ENCODE results near the gene DBET. TPM values are rescaled to one million over a fixed set of nuclear protein-coding genes. Genes with fewer than 3 reads are reported as not detected.
"Not testable (repeated sequence)": the region's sequence is repeated elsewhere in the genome, so short reads cannot be mapped to it uniquely, and the experiment has no call there.

The DBET gene
- total RNA-seq, 3 donors from 2014 or later = 0.08 TPM; not detected in 2

DNA sequence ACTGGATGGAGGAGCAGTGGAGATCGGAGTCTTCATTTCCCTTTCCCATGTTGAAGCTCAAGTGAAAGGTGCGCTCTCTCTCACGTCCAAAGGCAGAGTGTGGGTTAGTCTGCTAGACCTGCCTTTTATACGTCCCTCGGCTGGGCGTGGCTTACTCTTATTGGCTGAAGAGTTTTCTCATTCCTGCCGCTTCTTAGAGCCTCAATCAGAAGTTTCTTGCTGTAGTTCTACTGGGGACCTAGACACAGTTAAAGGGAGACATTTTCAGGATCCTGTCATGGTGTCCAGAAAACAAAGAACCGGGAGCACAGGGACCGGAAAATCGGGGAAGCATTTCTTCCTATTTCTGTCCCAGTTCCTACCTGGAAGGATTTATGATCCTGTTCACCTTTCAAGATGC, 37.1 kb upstream of the DBET start, which contains the start of gene FRG2:
Gene FRG2, minus strand, starts transcription at position 101 of the 400 bp plus-strand sequence. Its CDS starts 52 bp downstream, at position 49.
- not testable (repeated sequence) for H3K36me3 Mint-ChIP-seq (ENCODE audit: insufficient read depth); ATAC-seq; DNase-seq

DNA sequence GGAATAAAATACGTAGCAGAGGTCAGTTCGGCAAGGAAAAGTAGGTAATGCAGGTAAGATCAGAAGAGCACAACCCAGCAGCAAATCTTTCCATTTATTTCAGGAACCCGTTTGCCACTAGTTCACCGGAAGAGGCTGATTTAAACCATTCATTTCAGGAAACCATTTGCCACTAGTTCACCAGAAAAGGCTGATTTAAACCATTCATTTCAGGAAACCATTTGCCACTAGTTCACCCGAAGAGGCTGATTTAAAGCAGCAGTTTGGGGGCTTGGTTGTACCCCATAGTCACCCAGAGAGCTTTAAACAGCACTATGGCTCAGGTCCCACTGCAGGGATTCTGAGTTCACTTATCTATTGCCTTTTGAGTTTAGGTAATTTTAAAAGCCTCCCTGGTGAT, 33.0 kb upstream of the DBET start:
- H3K4me1 Mint-ChIP-seq (ENCODE audit: low read depth); H3K4me3 Mint-ChIP-seq; H3K36me3 Mint-ChIP-seq (ENCODE audit: insufficient read depth); H3K9me3 Mint-ChIP-seq; ATAC-seq; DNase-seq: not testable (repeated sequence)
- peaks cover 15% of the 10 kb centered on the region for H3K27me3 Mint-ChIP-seq (ENCODE audit: low read depth)

More for the DNA sequence above, 37.1 kb upstream of the DBET start, which contains the start of gene FRG2:
- not testable (repeated sequence) for H3K9me3 Mint-ChIP-seq; H3K4me3 Mint-ChIP-seq; H3K27me3 Mint-ChIP-seq (ENCODE audit: low read depth); H3K4me1 Mint-ChIP-seq (ENCODE audit: low read depth)

DNA sequence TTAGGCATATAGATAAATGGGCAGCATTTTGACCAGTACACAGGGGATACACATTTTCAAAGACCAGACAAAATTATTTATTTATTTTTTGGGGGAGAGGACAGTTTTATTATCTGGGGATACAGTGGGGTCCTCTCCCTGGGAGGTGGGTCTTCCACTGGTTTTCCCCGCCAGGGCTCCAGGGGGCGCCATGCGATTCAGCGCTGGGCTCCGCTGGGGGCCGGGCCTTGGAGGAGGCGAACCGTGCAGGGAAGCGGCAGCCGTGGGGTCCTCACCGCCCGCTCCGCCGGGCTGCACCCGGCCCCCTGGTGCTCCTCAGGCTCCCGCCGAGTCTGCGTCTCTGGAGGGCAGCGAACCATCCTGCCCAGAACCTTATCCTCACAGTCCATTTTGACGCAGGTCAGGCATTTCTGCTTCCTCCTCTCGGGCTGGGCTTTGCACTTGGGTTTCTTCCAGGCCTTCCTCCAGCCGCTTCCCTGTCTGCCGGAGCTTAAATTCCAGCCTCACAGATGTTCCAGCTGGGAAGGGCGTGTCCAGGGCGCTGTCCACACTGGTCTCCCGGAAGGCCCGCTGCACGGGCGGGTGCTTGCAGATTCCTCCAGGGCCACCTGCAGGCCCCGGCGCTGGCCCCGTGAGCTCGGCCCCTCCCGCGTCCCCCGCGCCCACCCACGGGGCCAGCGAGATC, 26.5 kb upstream of the DBET start:
- H3K4me1 Mint-ChIP-seq (ENCODE audit: low read depth); H3K9me3 Mint-ChIP-seq; H3K4me3 Mint-ChIP-seq; DNase-seq; H3K36me3 Mint-ChIP-seq (ENCODE audit: insufficient read depth): not testable (repeated sequence)
- ATAC-seq = peak; percentile 58 to 77
- H3K27me3 Mint-ChIP-seq (ENCODE audit: low read depth) = peaks cover 24% of the 10 kb centered on the region

DNA sequence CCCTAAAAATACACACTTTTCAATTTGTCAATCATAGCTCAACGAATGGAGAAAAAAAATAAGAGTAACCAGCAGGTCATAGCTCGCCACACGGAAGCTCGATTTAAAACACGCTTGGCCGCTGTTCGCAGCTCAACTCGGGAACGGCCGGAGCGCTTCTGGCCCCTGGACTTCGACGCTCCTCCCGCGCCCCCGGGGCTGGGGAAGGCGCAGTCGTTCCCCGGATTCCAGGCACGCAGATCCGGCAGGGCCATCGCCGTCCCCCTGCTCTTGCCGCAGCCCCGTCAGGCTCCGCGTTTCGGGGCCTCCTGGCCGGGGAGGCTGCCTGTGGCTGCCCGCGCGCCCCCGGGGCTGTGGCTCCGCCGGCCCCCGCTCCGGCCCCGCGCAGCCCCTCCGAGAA, 23.4 kb upstream of the DBET start:
- H3K9me3 Mint-ChIP-seq; H3K4me1 Mint-ChIP-seq (ENCODE audit: low read depth); DNase-seq; ATAC-seq; H3K36me3 Mint-ChIP-seq (ENCODE audit: insufficient read depth); H3K4me3 Mint-ChIP-seq: not testable (repeated sequence)
- H3K27me3 Mint-ChIP-seq (ENCODE audit: low read depth) = peaks cover 13% of the 10 kb centered on the region

DNA sequence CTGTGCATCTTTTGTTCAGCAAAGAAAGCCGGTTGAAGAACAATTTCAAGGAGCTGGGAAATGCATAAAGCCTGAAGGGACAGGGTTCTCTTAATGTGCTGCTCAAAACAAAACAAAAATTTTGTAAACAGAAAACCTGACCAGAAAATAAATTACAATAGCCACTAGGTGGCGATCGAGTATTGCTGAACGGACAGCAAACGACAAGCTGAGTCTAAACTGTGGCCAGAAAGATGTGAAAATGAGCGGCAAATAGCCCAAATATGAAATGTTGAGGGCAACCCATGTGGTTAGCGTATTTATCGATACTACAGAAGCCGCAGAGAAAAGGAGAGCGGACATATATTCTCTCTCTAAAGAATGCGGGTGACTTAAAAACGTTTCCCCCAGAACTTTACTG, 16.7 kb upstream of the DBET start:
- not testable (repeated sequence) for H3K27me3 Mint-ChIP-seq (ENCODE audit: low read depth); H3K36me3 Mint-ChIP-seq (ENCODE audit: insufficient read depth); H3K4me3 Mint-ChIP-seq; H3K4me1 Mint-ChIP-seq (ENCODE audit: low read depth); DNase-seq; H3K9me3 Mint-ChIP-seq; ATAC-seq

DNA sequence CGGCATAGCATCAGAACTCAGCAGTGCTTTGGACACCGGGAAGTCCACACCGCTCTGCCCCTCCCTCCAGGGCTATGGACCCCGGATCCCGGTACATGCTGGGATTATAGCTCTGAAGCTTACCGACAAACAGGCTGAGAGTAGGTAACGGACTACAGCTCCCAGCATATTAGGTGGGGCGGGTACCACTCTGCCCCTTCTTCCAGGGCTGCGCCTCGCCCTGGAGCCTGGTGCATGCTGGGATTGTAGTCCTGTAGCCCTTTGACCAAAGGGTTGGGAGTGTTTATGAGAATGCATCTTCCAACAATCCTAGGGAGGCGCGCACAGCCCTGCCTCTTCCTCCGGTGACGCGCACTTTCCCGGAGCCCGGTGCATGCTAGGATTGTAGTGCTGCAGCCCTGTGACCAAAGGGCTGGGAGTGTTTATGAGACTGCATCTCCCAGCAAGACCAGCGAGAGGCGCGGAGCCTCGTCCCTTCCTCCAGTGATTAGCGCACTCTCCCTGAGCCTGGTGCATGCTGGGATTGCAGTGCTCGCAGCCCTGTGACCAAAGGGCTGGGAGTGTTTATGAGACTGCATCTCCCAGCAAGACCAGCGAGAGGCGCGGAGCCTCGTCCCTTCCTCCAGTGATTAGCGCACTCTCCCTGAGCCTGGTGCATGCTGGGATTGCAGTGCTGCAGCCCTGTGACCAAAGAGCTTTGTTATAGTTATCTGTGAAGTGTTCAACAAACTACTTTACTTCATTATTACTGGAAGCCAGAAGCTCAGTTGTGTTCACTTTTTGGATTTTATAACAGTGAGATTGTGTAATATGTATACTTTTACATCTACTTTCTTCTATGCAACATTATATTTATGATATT, 14.7 kb upstream of the DBET start:
- DNase-seq; H3K9me3 Mint-ChIP-seq; H3K4me3 Mint-ChIP-seq; H3K27me3 Mint-ChIP-seq (ENCODE audit: low read depth); H3K36me3 Mint-ChIP-seq (ENCODE audit: insufficient read depth); ATAC-seq; H3K4me1 Mint-ChIP-seq (ENCODE audit: low read depth): not testable (repeated sequence)

DNA sequence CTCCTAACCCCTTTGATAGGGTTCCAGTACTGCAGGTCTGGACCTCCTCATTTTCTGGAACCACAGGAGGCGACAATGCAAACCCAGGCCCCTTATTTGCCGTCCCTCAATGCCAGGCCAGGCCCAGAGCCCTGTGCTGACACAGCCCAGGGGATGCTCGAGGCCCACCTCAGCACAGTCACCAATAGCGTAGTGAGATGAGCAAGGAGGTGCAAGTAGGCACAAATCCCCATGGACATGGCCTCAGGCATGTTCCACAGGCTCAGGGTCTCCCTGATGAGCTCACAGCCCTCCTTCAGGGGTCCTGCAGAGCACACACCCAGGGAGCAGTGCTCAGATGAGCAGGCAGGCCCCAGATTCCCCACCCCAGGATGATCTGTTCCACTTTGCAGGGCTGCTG, 5.3 kb upstream of the DBET start:
- not testable (repeated sequence) for H3K4me1 Mint-ChIP-seq (ENCODE audit: low read depth); H3K27me3 Mint-ChIP-seq (ENCODE audit: low read depth); DNase-seq; H3K9me3 Mint-ChIP-seq; H3K4me3 Mint-ChIP-seq; ATAC-seq; H3K36me3 Mint-ChIP-seq (ENCODE audit: insufficient read depth)

DNA sequence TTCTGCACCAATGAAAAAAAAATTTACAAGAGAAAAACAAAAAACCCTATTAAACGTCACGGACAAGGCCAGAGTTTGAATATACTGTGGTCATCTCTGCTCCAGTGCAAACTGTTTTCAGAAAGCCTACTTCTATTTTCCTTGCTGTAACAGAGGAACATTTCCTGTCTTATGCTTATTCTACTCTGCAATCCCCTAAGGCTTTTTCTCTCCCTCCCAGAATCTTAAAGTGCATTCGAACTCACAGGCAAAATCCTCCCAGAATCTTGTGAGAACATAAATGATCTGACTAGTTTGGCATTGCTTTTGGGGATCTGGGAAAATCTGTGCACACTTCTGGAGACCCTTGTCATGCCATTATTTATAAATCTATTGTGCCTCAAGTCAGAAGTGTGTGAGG, 503 bp downstream of the DBET start:
- not testable (repeated sequence) for H3K9me3 Mint-ChIP-seq; H3K36me3 Mint-ChIP-seq (ENCODE audit: insufficient read depth); H3K27me3 Mint-ChIP-seq (ENCODE audit: low read depth); ATAC-seq; H3K4me3 Mint-ChIP-seq; H3K4me1 Mint-ChIP-seq (ENCODE audit: low read depth); DNase-seq

DNA sequence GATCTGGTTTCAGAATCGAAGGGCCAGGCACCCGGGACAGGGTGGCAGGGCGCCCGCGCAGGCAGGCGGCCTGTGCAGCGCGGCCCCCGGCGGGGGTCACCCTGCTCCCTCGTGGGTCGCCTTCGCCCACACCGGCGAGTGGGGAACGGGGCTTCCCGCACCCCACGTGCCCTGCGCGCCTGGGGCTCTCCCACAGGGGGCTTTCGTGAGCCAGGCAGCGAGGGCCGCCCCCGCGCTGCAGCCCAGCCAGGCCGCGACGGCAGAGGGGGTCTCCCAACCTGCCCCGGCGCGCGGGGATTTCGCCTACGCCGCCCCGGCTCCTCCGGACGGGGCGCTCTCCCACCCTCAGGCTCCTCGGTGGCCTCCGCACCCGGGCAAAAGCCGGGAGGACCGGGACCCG, 4.0 kb downstream of the DBET start:
- not testable (repeated sequence) for H3K4me1 Mint-ChIP-seq (ENCODE audit: low read depth); DNase-seq; H3K9me3 Mint-ChIP-seq; H3K4me3 Mint-ChIP-seq; H3K36me3 Mint-ChIP-seq (ENCODE audit: insufficient read depth); ATAC-seq; H3K27me3 Mint-ChIP-seq (ENCODE audit: low read depth)

DNA sequence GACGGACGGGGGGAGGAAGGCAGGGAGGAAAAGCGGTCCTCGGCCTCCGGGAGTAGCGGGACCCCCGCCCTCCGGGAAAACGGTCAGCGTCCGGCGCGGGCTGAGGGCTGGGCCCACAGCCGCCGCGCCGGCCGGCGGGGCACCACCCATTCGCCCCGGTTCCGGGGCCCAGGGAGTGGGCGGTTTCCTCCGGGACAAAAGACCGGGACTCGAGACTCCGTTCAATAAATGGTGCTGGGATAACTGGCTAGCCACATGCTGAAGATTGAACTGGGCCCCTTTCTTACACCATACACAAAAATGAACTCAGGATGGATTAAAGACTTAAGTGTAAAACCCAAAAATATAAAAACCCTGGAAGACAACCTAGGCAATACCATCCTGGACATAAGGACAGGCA, 28.8 kb downstream of the DBET start:
- not testable (repeated sequence) for H3K36me3 Mint-ChIP-seq (ENCODE audit: insufficient read depth); DNase-seq; H3K4me3 Mint-ChIP-seq; H3K27me3 Mint-ChIP-seq (ENCODE audit: low read depth); H3K9me3 Mint-ChIP-seq; H3K4me1 Mint-ChIP-seq (ENCODE audit: low read depth); ATAC-seq

DNA sequence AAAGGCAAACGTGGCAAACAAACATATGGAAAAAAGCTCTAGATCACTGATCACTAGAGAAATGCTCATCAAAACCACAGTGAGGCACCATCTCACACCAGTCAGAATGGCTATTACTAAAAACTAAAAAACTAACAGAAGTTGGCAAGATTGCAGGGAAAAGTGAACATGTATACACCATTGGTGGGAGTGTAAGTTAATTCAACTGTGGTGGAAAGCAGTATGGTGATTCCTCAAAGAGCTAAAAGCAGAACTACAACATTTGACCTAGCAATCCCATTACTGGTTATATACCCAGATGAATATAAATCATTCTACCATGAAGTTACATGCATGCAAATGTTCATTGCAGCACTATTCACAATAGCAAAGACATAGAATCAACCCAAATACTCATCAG, 29.7 kb downstream of the DBET start:
- not testable (repeated sequence) for H3K27me3 Mint-ChIP-seq (ENCODE audit: low read depth); H3K4me3 Mint-ChIP-seq; H3K4me1 Mint-ChIP-seq (ENCODE audit: low read depth); H3K36me3 Mint-ChIP-seq (ENCODE audit: insufficient read depth); DNase-seq; ATAC-seq; H3K9me3 Mint-ChIP-seq

DNA sequence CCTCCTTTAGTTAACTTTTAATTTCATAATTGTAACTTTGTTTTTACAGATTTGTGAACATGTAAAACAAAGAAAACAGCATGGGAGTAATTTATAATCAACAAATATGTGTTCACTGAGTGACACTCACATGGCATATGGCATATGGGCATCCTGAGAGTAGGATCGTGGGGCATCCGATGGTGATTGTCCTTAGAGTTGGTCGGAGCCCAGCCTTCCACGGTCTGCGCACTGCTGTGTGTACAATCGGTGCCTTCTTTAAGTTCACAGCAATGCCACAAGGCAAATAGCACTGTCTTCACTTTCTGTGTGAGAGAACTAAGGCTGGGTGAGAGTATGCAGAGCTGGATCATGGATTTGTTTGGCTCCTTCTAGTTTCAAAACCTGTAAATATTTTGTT, 31.0 kb downstream of the DBET start:
- not testable (repeated sequence) for ATAC-seq; H3K36me3 Mint-ChIP-seq (ENCODE audit: insufficient read depth); H3K9me3 Mint-ChIP-seq; H3K27me3 Mint-ChIP-seq (ENCODE audit: low read depth); DNase-seq; H3K4me3 Mint-ChIP-seq; H3K4me1 Mint-ChIP-seq (ENCODE audit: low read depth)

DNA sequence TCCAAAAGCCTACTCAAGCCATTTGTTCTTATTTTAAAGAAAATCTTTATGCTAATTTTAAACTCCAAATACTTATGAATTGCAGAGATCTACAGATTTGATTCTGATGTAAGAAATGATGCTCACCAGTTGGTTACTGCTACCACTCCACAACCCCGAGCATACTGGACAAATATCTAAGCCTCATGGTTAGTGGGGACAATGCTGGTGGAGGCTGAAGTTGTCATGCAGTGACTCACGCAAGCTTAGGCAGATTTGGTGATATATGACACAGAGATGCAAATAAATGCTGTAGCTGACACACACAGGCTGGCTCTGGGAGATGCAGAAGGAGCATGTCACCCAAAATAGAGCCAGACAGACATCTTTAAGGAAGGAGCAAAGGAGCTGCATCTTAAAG, 35.3 kb downstream of the DBET start:
- H3K36me3 Mint-ChIP-seq (ENCODE audit: insufficient read depth); H3K4me1 Mint-ChIP-seq (ENCODE audit: low read depth); DNase-seq; H3K9me3 Mint-ChIP-seq; ATAC-seq; H3K27me3 Mint-ChIP-seq (ENCODE audit: low read depth); H3K4me3 Mint-ChIP-seq: not testable (repeated sequence)

DNA sequence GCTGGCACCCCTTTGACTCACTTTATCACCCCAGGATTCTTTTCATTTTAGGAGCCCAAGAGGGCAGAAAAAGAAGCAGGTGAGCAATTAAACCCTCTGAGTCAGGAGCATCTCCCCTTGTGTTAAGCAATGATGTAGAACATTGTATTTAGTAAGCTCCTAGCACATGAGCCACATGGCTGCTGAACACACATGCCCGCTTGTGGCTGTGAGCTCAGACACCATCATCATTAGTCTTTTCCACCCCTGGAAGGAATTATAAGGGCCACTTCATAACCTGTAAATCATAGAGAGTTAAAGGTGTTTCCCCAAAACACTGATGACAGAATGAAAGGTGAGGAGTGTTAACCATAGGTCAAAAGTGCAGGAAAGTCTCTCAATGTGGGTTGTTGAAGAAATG, 37.2 kb downstream of the DBET start:
- not testable (repeated sequence) for DNase-seq; ATAC-seq; H3K27me3 Mint-ChIP-seq (ENCODE audit: low read depth); H3K9me3 Mint-ChIP-seq; H3K4me1 Mint-ChIP-seq (ENCODE audit: low read depth); H3K4me3 Mint-ChIP-seq; H3K36me3 Mint-ChIP-seq (ENCODE audit: insufficient read depth)

DNA sequence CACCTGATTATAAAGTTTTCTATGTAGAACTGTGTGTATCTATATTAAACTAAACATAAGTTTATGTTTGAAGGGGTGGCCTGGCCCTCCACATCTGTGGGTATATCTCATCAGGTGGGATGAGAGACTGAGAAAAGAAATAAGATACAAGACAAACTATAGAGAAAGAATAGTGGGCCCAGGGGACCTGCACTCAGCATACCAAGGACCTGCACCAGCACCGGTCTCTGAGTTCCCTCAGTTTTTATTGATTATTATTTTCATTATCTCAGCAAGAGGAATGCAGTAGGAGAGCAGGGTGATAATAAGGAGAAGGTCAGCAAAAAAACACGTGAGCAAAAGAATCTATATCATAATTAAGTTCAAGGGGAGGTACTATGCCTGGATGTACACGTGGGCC, 41.9 kb downstream of the DBET start:
- DNase-seq = not testable (repeated sequence)

More for the DNA sequence above, 41.9 kb downstream of the DBET start:
- not testable (repeated sequence) for H3K9me3 Mint-ChIP-seq; H3K36me3 Mint-ChIP-seq (ENCODE audit: insufficient read depth); H3K4me3 Mint-ChIP-seq; H3K4me1 Mint-ChIP-seq (ENCODE audit: low read depth); H3K27me3 Mint-ChIP-seq (ENCODE audit: low read depth); ATAC-seq
